ENCODE data around the gene ABCB10.
A peak's percentile ranks its signal among the peaks of the same experiment; 100 is the strongest.

The ABCB10 gene

GRCh38 chr1:229535230-229535629, 23.3 kb downstream of the ABCB10 start:
- DNase-seq (ENCODE audit: low spot score): no peak
- H3K9ac ChIP-seq (ENCODE audit: low read depth, low read length, poor library complexity): no peak overlapping the region
- no peaks in the 10 kb centered on the region for H3K27me3 ChIP-seq (ENCODE audit: control insufficient read depth in 3 of 3, insufficient read depth in 3 of 3, low read depth in 1 of 3, low read length in 3 of 3)
- H3K36me3 ChIP-seq (replicated peaks in 1 of 2; ENCODE audit: control insufficient read depth in 2 of 2, insufficient read depth in 2 of 2, low read length in 2 of 2): peaks cover 14 to 88% of the 10 kb centered on the region in 2 donors
- no peak overlapping the region for H3K4ac ChIP-seq (ENCODE audit: low read length)
- no peaks in the 10 kb centered on the region for H3K9me3 ChIP-seq (replicated peaks in 1 of 2; ENCODE audit: control insufficient read depth in 2 of 2, insufficient read depth in 1 of 2, low read depth in 1 of 2, low read length in 2 of 2)
- no peak overlapping the region for H3K27ac ChIP-seq (replicated peaks; ENCODE audit: low read length)
- H4K91ac ChIP-seq (ENCODE audit: low read depth, low read length, poor library complexity): no peak overlapping the region
- H2BK15ac ChIP-seq (ENCODE audit: low read length): no peak overlapping the region
- no peak overlapping the region for H4K8ac ChIP-seq (ENCODE audit: low read depth, low read length)
- no peak overlapping the region for H3K23ac ChIP-seq (ENCODE audit: low read depth, low read length, poor library complexity)
- H3K4me2 ChIP-seq (ENCODE audit: insufficient read depth, low read length, poor library complexity, severe bottlenecking): no peak overlapping the region
- H3K14ac ChIP-seq (ENCODE audit: low read length): no peak overlapping the region
- no peaks in the 10 kb centered on the region for H3K4me1 ChIP-seq (ENCODE audit: control insufficient read depth in 2 of 2, insufficient read depth in 1 of 2, low read depth in 1 of 2, low read length in 2 of 2)
- H2BK5ac ChIP-seq (ENCODE audit: low read length): no peak overlapping the region
- no peak overlapping the region for H3K4me3 ChIP-seq (ENCODE audit: low read length in 2 of 2)
- no peak overlapping the region for H2AK5ac ChIP-seq (ENCODE audit: low read depth, low read length)
- peaks cover 3% of the 10 kb centered on the region for H3K79me1 ChIP-seq (ENCODE audit: low read depth, low read length)
- H2BK12ac ChIP-seq (ENCODE audit: low read length): no peak overlapping the region
- no peak overlapping the region for H3K18ac ChIP-seq (ENCODE audit: low read length)
- no peak overlapping the region for H2BK120ac ChIP-seq (ENCODE audit: low read depth, low read length)
- H2AFZ ChIP-seq (ENCODE audit: low read length): no peak overlapping the region

- DNase-seq (ENCODE audit: low spot score): no peak
- H3K27me3 ChIP-seq (ENCODE audit: control insufficient read depth in 3 of 3, insufficient read depth in 3 of 3, low read depth in 1 of 3, low read length in 3 of 3): no peaks in the 10 kb centered on the region
- no peaks in the 10 kb centered on the region for H3K4me1 ChIP-seq (ENCODE audit: control insufficient read depth in 2 of 2, insufficient read depth in 1 of 2, low read depth in 1 of 2, low read length in 2 of 2)
- H4K91ac ChIP-seq (ENCODE audit: low read depth, low read length, poor library complexity): peak overlapping the region; percentile 43
- no peaks in the 10 kb centered on the region for H3K9me3 ChIP-seq (replicated peaks in 1 of 2; ENCODE audit: control insufficient read depth in 2 of 2, insufficient read depth in 1 of 2, low read depth in 1 of 2, low read length in 2 of 2)
- H2BK15ac ChIP-seq (ENCODE audit: low read length): no peak overlapping the region
- H2BK120ac ChIP-seq (ENCODE audit: low read depth, low read length): no peak overlapping the region
- no peak overlapping the region for H3K27ac ChIP-seq (replicated peaks; ENCODE audit: low read length)
- H3K4me2 ChIP-seq (ENCODE audit: insufficient read depth, low read length, poor library complexity, severe bottlenecking): no peak overlapping the region
- no peak overlapping the region for H3K14ac ChIP-seq (ENCODE audit: low read length)
- H3K4ac ChIP-seq (ENCODE audit: low read length): no peak overlapping the region
- peaks cover 13 to 85% of the 10 kb centered on the region in 2 donors for H3K36me3 ChIP-seq (replicated peaks in 1 of 2; ENCODE audit: control insufficient read depth in 2 of 2, insufficient read depth in 2 of 2, low read length in 2 of 2)
- no peak overlapping the region for H2AK5ac ChIP-seq (ENCODE audit: low read depth, low read length)
- H3K23ac ChIP-seq (ENCODE audit: low read depth, low read length, poor library complexity): no peak overlapping the region
- no peak overlapping the region for H3K9ac ChIP-seq (ENCODE audit: low read depth, low read length, poor library complexity)
- no peak overlapping the region for H3K4me3 ChIP-seq (ENCODE audit: low read length in 2 of 2)
- H2BK12ac ChIP-seq (ENCODE audit: low read length): no peak overlapping the region
- H2BK5ac ChIP-seq (ENCODE audit: low read length): no peak overlapping the region
- no CpG with 5 or more reads among the region's 6 CpGs for WGBS, 2 donors (ENCODE audit: extremely low coverage in 2 of 2, insufficient read length in 2 of 2, insufficient replicate concordance in 1 of 2)
- peaks cover 3% of the 10 kb centered on the region for H3K79me1 ChIP-seq (ENCODE audit: low read depth, low read length)
- no peak overlapping the region for H4K8ac ChIP-seq (ENCODE audit: low read depth, low read length)
- H3K18ac ChIP-seq (ENCODE audit: low read length): no peak overlapping the region
- no peak overlapping the region for H2AFZ ChIP-seq (ENCODE audit: low read length)
These were observed 27.2 kb downstream of the ABCB10 start for GRCh38 chr1:229531326-229531725.

GRCh38 chr1:229529639-229530038, 28.9 kb downstream of the ABCB10 start:
- H3K4me1 ChIP-seq (ENCODE audit: control insufficient read depth in 2 of 2, insufficient read depth in 1 of 2, low read depth in 1 of 2, low read length in 2 of 2): no peaks in the 10 kb centered on the region
- H3K9me3 ChIP-seq (replicated peaks in 1 of 2; ENCODE audit: control insufficient read depth in 2 of 2, insufficient read depth in 1 of 2, low read depth in 1 of 2, low read length in 2 of 2): no peaks in the 10 kb centered on the region
- H2BK12ac ChIP-seq (ENCODE audit: low read length): no peak overlapping the region
- H3K4me2 ChIP-seq (ENCODE audit: insufficient read depth, low read length, poor library complexity, severe bottlenecking): no peak overlapping the region
- no peak overlapping the region for H3K23ac ChIP-seq (ENCODE audit: low read depth, low read length, poor library complexity)
- H3K4ac ChIP-seq (ENCODE audit: low read length): no peak overlapping the region
- no peak overlapping the region for H2AFZ ChIP-seq (ENCODE audit: low read length)
- H3K4me3 ChIP-seq (ENCODE audit: low read length in 2 of 2): no peak overlapping the region
- no CpG with 5 or more reads among the region's 7 CpGs for WGBS, 2 donors (ENCODE audit: extremely low coverage in 2 of 2, insufficient read length in 2 of 2, insufficient replicate concordance in 1 of 2)
- DNase-seq (ENCODE audit: low spot score): no peak
- no peak overlapping the region for H3K14ac ChIP-seq (ENCODE audit: low read length)
- H3K27me3 ChIP-seq (ENCODE audit: control insufficient read depth in 3 of 3, insufficient read depth in 3 of 3, low read depth in 1 of 3, low read length in 3 of 3): no peaks in the 10 kb centered on the region
- H4K8ac ChIP-seq (ENCODE audit: low read depth, low read length): no peak overlapping the region
- no peak overlapping the region for H2AK5ac ChIP-seq (ENCODE audit: low read depth, low read length)
- no peak overlapping the region for H4K91ac ChIP-seq (ENCODE audit: low read depth, low read length, poor library complexity)
- H3K27ac ChIP-seq (replicated peaks; ENCODE audit: low read length): no peak overlapping the region
- no peak overlapping the region for H2BK5ac ChIP-seq (ENCODE audit: low read length)
- no peak overlapping the region for H2BK120ac ChIP-seq (ENCODE audit: low read depth, low read length)
- H3K18ac ChIP-seq (ENCODE audit: low read length): no peak overlapping the region
- no peak overlapping the region for H2BK15ac ChIP-seq (ENCODE audit: low read length)
- H3K79me1 ChIP-seq (ENCODE audit: low read depth, low read length): peaks cover 3% of the 10 kb centered on the region
- H3K36me3 ChIP-seq (replicated peaks in 1 of 2; ENCODE audit: control insufficient read depth in 2 of 2, insufficient read depth in 2 of 2, low read length in 2 of 2): peaks cover 13 to 86% of the 10 kb centered on the region in 2 donors
- H3K9ac ChIP-seq (ENCODE audit: low read depth, low read length, poor library complexity): no peak overlapping the region

- H4K91ac ChIP-seq (ENCODE audit: low read depth, low read length, poor library complexity): no peak overlapping the region
- no peak overlapping the region for H2AK5ac ChIP-seq (ENCODE audit: low read depth, low read length)
- no peaks in the 10 kb centered on the region for H3K27me3 ChIP-seq (ENCODE audit: control insufficient read depth in 3 of 3, insufficient read depth in 3 of 3, low read depth in 1 of 3, low read length in 3 of 3)
- H3K4me3 ChIP-seq (ENCODE audit: low read length in 2 of 2): no peak overlapping the region
- no peak overlapping the region for H2BK15ac ChIP-seq (ENCODE audit: low read length)
- peaks cover 15 to 84% of the 10 kb centered on the region in 2 donors for H3K36me3 ChIP-seq (replicated peaks in 1 of 2; ENCODE audit: control insufficient read depth in 2 of 2, insufficient read depth in 2 of 2, low read length in 2 of 2)
- WGBS, 2 donors (ENCODE audit: extremely low coverage in 2 of 2, insufficient read length in 2 of 2, insufficient replicate concordance in 1 of 2): no CpG with 5 or more reads among the region's 1 CpG
- no peak overlapping the region for H2BK12ac ChIP-seq (ENCODE audit: low read length)
- H3K4me2 ChIP-seq (ENCODE audit: insufficient read depth, low read length, poor library complexity, severe bottlenecking): no peak overlapping the region
- H2BK120ac ChIP-seq (ENCODE audit: low read depth, low read length): no peak overlapping the region
- no peak overlapping the region for H4K8ac ChIP-seq (ENCODE audit: low read depth, low read length)
- H2AFZ ChIP-seq (ENCODE audit: low read length): no peak overlapping the region
- no peak overlapping the region for H3K14ac ChIP-seq (ENCODE audit: low read length)
- no peaks in the 10 kb centered on the region for H3K4me1 ChIP-seq (ENCODE audit: control insufficient read depth in 2 of 2, insufficient read depth in 1 of 2, low read depth in 1 of 2, low read length in 2 of 2)
- no peaks in the 10 kb centered on the region for H3K9me3 ChIP-seq (replicated peaks in 1 of 2; ENCODE audit: control insufficient read depth in 2 of 2, insufficient read depth in 1 of 2, low read depth in 1 of 2, low read length in 2 of 2)
- peaks cover 3% of the 10 kb centered on the region for H3K79me1 ChIP-seq (ENCODE audit: low read depth, low read length)
- H3K23ac ChIP-seq (ENCODE audit: low read depth, low read length, poor library complexity): no peak overlapping the region
- H3K27ac ChIP-seq (replicated peaks; ENCODE audit: low read length): no peak overlapping the region
- H3K4ac ChIP-seq (ENCODE audit: low read length): no peak overlapping the region
- no peak overlapping the region for H3K9ac ChIP-seq (ENCODE audit: low read depth, low read length, poor library complexity)
- no peak overlapping the region for H2BK5ac ChIP-seq (ENCODE audit: low read length)
- no peak for DNase-seq (ENCODE audit: low spot score)
- H3K18ac ChIP-seq (ENCODE audit: low read length): no peak overlapping the region
These were observed 31.8 kb downstream of the ABCB10 start for GRCh38 chr1:229526695-229527094.

All from neuronal stem cell (in vitro differentiated cells).